H9 (cell line): ENCODE data around the gene PGM3. TPM values are rescaled to one million over a fixed set of nuclear protein-coding genes. Genes with fewer than 3 reads are reported as not detected.

Experiments
- DNase-seq: peaks from one replicate; pipeline ENCODE4 v3.0.0-alpha.2; 2017
- H2AFZ ChIP-seq: one replicate; pipeline ENCODE4 v1.6.1; 2013; ENCODE audit warnings: mild to moderate bottlenecking, low read length, control low read depth, moderate library complexity
- H2AK5ac ChIP-seq: 2 replicates; pipeline ENCODE4 v1.6.1; 2013; ENCODE audit warnings: low read length, control low read depth, mixed read lengths; ENCODE audit not compliant: insufficient read length
- H2BK120ac ChIP-seq: one replicate; pipeline ENCODE4 v1.6.1; 2013; ENCODE audit warnings: low read depth, mild to moderate bottlenecking, low read length, control low read depth, inconsistent platforms; ENCODE audit not compliant: poor library complexity, severe bottlenecking
- H2BK12ac ChIP-seq: 2 replicates; pipeline ENCODE4 v1.6.1; 2013; ENCODE audit warnings: low read length, control low read depth, mixed read lengths, low read depth; ENCODE audit not compliant: insufficient read length
- H2BK15ac ChIP-seq: 2 replicates; pipeline ENCODE4 v1.6.1; 2013; ENCODE audit warnings: low read depth, low read length, control low read depth
- H2BK20ac ChIP-seq: one replicate; pipeline ENCODE4 v1.6.1; 2013; ENCODE audit warnings: low read depth, mild to moderate bottlenecking, low read length, control low read depth, inconsistent platforms; ENCODE audit not compliant: poor library complexity, severe bottlenecking
- H2BK5ac ChIP-seq: 2 replicates; pipeline ENCODE4 v1.6.1; 2013; ENCODE audit warnings: low read length, control low read depth, mixed read lengths; ENCODE audit not compliant: insufficient read length
- H3K14ac ChIP-seq: 2 replicates; pipeline ENCODE4 v1.6.1; 2013; ENCODE audit warnings: low read length, control low read depth; ENCODE audit not compliant: insufficient read depth
- H3K18ac ChIP-seq: 2 replicates; pipeline ENCODE4 v1.6.1; 2013; ENCODE audit warnings: low read depth, mild to moderate bottlenecking, mixed read lengths, low read length, control low read depth; ENCODE audit not compliant: insufficient read length
- H3K23ac ChIP-seq: 2 replicates; pipeline ENCODE4 v1.6.1; 2013; ENCODE audit warnings: low read length, control low read depth, mixed read lengths, low read depth; ENCODE audit not compliant: insufficient read length
- H3K23me2 ChIP-seq: 2 replicates; pipeline ENCODE4 v1.6.1; 2013; ENCODE audit warnings: low read depth, mild to moderate bottlenecking, mixed read lengths, low read length, control low read depth; ENCODE audit not compliant: insufficient read length, poor library complexity, severe bottlenecking
- H3K27ac ChIP-seq: 2 replicates; pipeline ENCODE4 v1.5.1; 2013; ENCODE audit warnings: low read length, control low read depth, mixed read lengths, low read depth; ENCODE audit not compliant: insufficient read length
- H3K27me3 ChIP-seq: 2 replicates; pipeline ENCODE4 v1.6.1; 2013; ENCODE audit warnings: low read length, control low read depth, inconsistent platforms; ENCODE audit not compliant: insufficient read depth
- H3K4ac ChIP-seq: 2 replicates; pipeline ENCODE4 v1.6.1; 2013; ENCODE audit warnings: low read depth, mild to moderate bottlenecking, control low read depth, inconsistent platforms, low read length, moderate library complexity
- H3K4me1 ChIP-seq: 2 replicates; pipeline ENCODE4 v1.6.1; 2013; ENCODE audit warnings: low read length, control low read depth, inconsistent platforms; ENCODE audit not compliant: insufficient read depth
- H3K4me2 ChIP-seq: 2 replicates; pipeline ENCODE4 v1.6.1; 2013; ENCODE audit warnings: low read length, control low read depth, mixed read lengths; ENCODE audit not compliant: insufficient read length, insufficient read depth
- H3K56ac ChIP-seq: 2 replicates; pipeline ENCODE4 v1.6.1; 2013; ENCODE audit warnings: low read depth, mild to moderate bottlenecking, mixed read lengths, low read length, control low read depth; ENCODE audit not compliant: insufficient read length
- H3K79me1 ChIP-seq: 2 replicates; pipeline ENCODE4 v1.6.1; 2013; ENCODE audit warnings: low read depth, mild to moderate bottlenecking, moderate library complexity, low read length, control low read depth, inconsistent platforms; ENCODE audit not compliant: insufficient read depth, poor library complexity, severe bottlenecking
- H3K79me2 ChIP-seq: 2 replicates; pipeline ENCODE4 v1.6.1; 2013; ENCODE audit warnings: low read length, control low read depth, inconsistent platforms; ENCODE audit not compliant: insufficient read depth
- H3K9ac ChIP-seq: 2 replicates; pipeline ENCODE4 v1.6.1; 2013; ENCODE audit warnings: low read length, control low read depth, mixed read lengths; ENCODE audit not compliant: insufficient read length; ENCODE audit errors: extremely low read depth
- H3K9me3 ChIP-seq: one replicate; pipeline ENCODE4 v1.6.1; 2013; ENCODE audit warnings: low read depth, low read length, inconsistent platforms; ENCODE audit not compliant: control insufficient read depth
- H3T11ph ChIP-seq: one replicate; pipeline ENCODE4 v1.6.1; 2013; ENCODE audit warnings: mild to moderate bottlenecking, low read length, control low read depth, inconsistent platforms
- H4K20me1 ChIP-seq: one replicate; pipeline ENCODE4 v1.6.1; 2013; ENCODE audit not compliant: control insufficient read depth, insufficient read length, insufficient read depth
- H4K5ac ChIP-seq: 2 replicates; pipeline ENCODE4 v1.6.1; 2013; ENCODE audit warnings: low read depth, mild to moderate bottlenecking, mixed read lengths, low read length, control low read depth; ENCODE audit not compliant: insufficient read length
- H4K8ac ChIP-seq: replicated peaks from 2 replicates; pipeline ENCODE4 v1.6.1; 2013; ENCODE audit warnings: low read length, control low read depth, mixed read lengths, low read depth; ENCODE audit not compliant: insufficient read length
- H4K91ac ChIP-seq: 2 replicates; pipeline ENCODE4 v1.6.1; 2013; ENCODE audit warnings: low read depth, mild to moderate bottlenecking, moderate library complexity, mixed read lengths, low read length, control low read depth; ENCODE audit not compliant: insufficient read length
- H3K27ac Mint-ChIP-seq, 3 experiments: 2 replicates in 2 of 3; 3 replicates in 1 of 3; pipeline ENCODE4 v1.8.0; 2020 to 2021; ENCODE audit warnings: mixed read lengths in 3 of 3, mild to moderate bottlenecking in 1 of 3, moderate library complexity in 1 of 3
- H3K27me3 Mint-ChIP-seq: 2 replicates; pipeline ENCODE4 v1.8.0; 2021; ENCODE audit warnings: low read depth, mild to moderate bottlenecking, moderate library complexity, mixed read lengths
- H3K36me3 Mint-ChIP-seq, 3 experiments: 2 replicates in 2 of 3; 3 replicates in 1 of 3; pipeline ENCODE4 v1.8.0; 2020 to 2021; ENCODE audit warnings: low read depth in 3 of 3, mixed read lengths in 3 of 3; ENCODE audit not compliant: insufficient read depth in 1 of 3
- H3K4me1 Mint-ChIP-seq, 2 experiments: 2 replicates each; pipeline ENCODE4 v1.8.0; 2020; ENCODE audit warnings: mixed read lengths in 2 of 2
- H3K4me3 Mint-ChIP-seq, 2 experiments: 2 replicates in 1 of 2; 3 replicates in 1 of 2; pipeline ENCODE4 v1.8.0; 2020 to 2021; ENCODE audit warnings: mild to moderate bottlenecking in 2 of 2, mixed read lengths in 2 of 2, moderate library complexity in 1 of 2
- H3K9me3 Mint-ChIP-seq, 2 experiments: 2 replicates in 1 of 2; 3 replicates in 1 of 2; pipeline ENCODE4 v1.8.0; 2020; ENCODE audit warnings: mild to moderate bottlenecking in 2 of 2, mixed read lengths in 2 of 2, moderate library complexity in 1 of 2
- CTCF ChIP-seq: fragments of 200-600 bp; sonication (generic); conservative IDR thresholded peaks from 3 replicates; pipeline ENCODE4 v1.8.0; 2021; ENCODE audit warnings: antibody characterized with exemption, mild to moderate bottlenecking
- WGBS: extraction: QIAGEN DNeasy Blood & Tissue Kit; methylation state at CpG from one replicate; pipeline ENCODE4 v1.1.7; 2013; ENCODE audit warnings: missing lambda C conversion rate, low lambda C conversion rate, mixed read lengths; ENCODE audit not compliant: insufficient read length; ENCODE audit errors: extremely low coverage; 5-methylcytosine and 5-hydroxymethylcytosine counted together
- total RNA-seq: library from RNA; stranded (reverse); gene quantifications from 2 replicates; pipeline ENCODE4 v1.2.1, GENCODE V29; 2021

The PGM3 gene
- total RNA-seq, 1 experiment from 2014 or later = 69.3 TPM

DNA sequence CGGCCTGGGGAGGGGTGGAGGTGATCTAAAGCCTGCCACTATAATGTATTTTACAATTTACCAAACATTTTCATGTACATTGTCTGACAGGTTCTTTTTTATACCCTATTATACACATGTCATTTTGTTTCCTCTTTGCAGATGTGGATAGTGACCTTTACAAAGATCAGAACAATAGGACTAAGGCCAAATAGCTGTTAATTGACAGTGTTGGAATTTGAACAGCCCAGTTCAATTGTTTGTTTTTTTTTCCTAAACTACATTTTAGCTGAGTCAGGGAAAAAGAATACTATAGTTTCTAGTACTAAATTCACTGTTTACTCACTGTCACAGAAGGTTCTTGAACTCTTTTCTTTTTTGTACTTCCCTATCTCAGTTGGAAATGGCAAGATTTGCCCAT, 40.2 kb downstream of the PGM3 start:
- no peak for TF ChIP-seq CTCF
- no peak overlapping the region for H2BK15ac ChIP-seq
- H3K27me3 ChIP-seq = no peaks in the 10 kb centered on the region; the same call in 1 of the 2 replicates
- no peaks in the 10 kb centered on the region for H3K79me2 ChIP-seq
- no peak overlapping the region for H2AFZ ChIP-seq
- H2AK5ac ChIP-seq = no peak overlapping the region
- H3K4me2 ChIP-seq = no peak overlapping the region
- DNase-seq = no peak
- no peak overlapping the region for H4K91ac ChIP-seq
- no peaks in the 10 kb centered on the region for H3K4me1 ChIP-seq
- H3K23me2 ChIP-seq = no peaks in the 10 kb centered on the region
- no peak overlapping the region for H3K27ac ChIP-seq
- H3T11ph ChIP-seq = no peak overlapping the region
- no peaks in the 10 kb centered on the region for H3K79me1 ChIP-seq
- no peak overlapping the region for H4K5ac ChIP-seq
- H3K27ac Mint-ChIP-seq = no peak overlapping the region
- no peak overlapping the region for H3K18ac ChIP-seq
- H3K14ac ChIP-seq = no peak overlapping the region
- H2BK12ac ChIP-seq = no peak overlapping the region
- no peak overlapping the region for H2BK20ac ChIP-seq
- H3K9ac ChIP-seq = no peak overlapping the region
- H2BK120ac ChIP-seq = no peak overlapping the region
- no peak overlapping the region for H3K56ac ChIP-seq
- H4K20me1 ChIP-seq = no peaks in the 10 kb centered on the region
- no peaks in the 10 kb centered on the region for H3K9me3 ChIP-seq
- no peak overlapping the region for H4K8ac ChIP-seq
- no peak overlapping the region for H3K23ac ChIP-seq
- no peak overlapping the region for H3K4ac ChIP-seq
- H3K9me3 Mint-ChIP-seq = no peaks in the 10 kb centered on the region
- no CpG with 5 or more reads among the region's 1 CpG for WGBS
- no peak overlapping the region for H3K4me3 Mint-ChIP-seq
- H3K36me3 Mint-ChIP-seq = peaks cover 4 to 32% (median 15%) of the 10 kb centered on the region in 3 experiments; a peak in 5 of 7 replicates
- H3K4me1 Mint-ChIP-seq = no peaks in the 10 kb centered on the region; a peak in 1 of 4 replicates
- no peak overlapping the region for H2BK5ac ChIP-seq
- H3K27me3 Mint-ChIP-seq = no peaks in the 10 kb centered on the region
